DLD1 (cell line): ENCODE data around the gene CAST.

ENCODE experiments used
- in situ Hi-C: cut with HindIII; loops from 2 replicates; pipeline ENCODE4 v1.10.0; 2017; ENCODE audit warnings: low sequenced_read_pairs

The CAST gene, protein sequence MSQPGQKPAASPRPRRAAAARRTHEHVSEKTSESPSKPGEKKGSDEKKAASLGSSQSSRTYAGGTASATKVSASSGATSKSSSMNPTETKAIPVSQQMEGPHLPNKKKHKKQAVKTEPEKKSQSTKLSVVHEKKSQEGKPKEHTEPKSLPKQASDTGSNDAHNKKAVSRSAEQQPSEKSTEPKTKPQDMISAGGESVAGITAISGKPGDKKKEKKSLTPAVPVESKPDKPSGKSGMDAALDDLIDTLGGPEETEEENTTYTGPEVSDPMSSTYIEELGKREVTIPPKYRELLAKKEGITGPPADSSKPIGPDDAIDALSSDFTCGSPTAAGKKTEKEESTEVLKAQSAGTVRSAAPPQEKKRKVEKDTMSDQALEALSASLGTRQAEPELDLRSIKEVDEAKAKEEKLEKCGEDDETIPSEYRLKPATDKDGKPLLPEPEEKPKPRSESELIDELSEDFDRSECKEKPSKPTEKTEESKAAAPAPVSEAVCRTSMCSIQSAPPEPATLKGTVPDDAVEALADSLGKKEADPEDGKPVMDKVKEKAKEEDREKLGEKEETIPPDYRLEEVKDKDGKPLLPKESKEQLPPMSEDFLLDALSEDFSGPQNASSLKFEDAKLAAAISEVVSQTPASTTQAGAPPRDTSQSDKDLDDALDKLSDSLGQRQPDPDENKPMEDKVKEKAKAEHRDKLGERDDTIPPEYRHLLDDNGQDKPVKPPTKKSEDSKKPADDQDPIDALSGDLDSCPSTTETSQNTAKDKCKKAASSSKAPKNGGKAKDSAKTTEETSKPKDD

DNA sequence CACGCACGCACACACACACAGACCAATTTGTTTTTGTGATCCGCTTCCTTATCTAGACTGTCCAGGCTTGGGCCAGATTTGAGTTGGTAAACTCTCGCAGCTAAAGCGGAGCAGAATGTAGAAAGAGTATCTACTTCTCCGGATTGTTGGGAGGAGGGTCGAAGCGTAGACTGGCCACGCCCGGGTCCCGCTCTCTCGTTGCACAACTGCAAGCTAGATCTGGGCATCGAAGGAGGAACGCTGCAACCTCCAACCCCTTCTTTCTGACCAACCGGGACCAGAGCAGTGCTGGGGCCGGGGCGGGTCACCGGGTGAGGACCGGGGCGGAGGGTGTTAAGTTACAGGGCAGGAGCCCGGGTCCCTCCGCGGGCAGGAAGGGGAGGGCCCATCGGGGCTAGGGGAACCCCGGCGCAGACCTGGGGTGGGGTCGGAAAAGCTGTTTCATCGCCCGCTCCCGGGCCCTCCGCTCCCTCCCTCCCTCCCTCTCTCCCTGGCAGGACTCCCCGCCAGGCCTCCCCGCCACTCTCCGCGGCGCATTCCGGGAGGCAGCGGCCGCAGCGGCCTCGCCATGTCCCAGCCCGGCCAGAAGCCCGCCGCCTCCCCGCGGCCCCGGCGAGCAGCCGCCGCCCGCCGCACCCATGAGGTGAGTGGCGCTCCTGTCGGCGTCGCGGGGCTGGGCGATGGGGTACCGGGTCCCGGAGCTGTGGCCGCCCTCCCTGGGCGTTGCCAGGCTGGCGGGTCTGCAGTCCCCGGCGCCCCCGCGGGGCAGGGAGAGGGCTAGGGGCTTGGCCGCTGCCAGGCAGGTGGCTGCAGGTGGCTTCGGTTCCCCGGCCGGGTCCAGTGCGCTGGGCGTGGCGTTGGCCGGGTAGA lies at the start of gene CAST:
Gene CAST (plus strand): TSS at position 522 of the 870 bp plus-strand sequence. CDS start 47 bp downstream, at position 569.
- in situ Hi-C loops = no loop called here

DNA sequence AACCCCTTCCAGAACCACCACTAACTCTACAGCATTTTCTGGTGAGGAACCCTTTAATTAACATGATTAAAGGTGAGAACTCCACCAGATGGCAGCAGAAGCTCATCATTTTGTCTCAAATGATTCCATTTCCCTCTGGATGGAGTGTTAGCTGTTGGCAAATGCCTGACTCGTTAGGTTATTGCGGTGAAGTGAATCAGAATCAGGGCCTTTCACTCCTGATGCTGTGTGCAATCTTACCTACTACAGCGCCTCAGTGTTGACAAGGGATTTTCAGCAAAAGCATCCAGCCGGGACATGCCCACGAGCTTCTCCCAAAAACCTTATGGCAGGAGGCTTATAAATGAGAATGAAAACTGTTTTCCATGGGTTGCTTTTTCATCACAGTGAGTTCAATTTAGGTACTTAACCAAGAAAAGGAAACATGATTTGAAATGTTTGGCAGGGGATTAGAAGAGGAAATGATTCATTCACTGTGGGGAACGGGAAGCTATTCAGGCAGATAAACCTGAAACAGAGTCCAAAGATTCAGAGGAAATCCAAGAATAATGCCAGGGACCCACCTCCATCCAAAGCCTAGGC lies 48.0 kb upstream of the CAST start:
- in situ Hi-C loops = loop anchor here (10.0 to 25.0 kb wide), 3 partner anchors 61 to 548 kb away; no protein-coding TSS in a partner anchor

DNA sequence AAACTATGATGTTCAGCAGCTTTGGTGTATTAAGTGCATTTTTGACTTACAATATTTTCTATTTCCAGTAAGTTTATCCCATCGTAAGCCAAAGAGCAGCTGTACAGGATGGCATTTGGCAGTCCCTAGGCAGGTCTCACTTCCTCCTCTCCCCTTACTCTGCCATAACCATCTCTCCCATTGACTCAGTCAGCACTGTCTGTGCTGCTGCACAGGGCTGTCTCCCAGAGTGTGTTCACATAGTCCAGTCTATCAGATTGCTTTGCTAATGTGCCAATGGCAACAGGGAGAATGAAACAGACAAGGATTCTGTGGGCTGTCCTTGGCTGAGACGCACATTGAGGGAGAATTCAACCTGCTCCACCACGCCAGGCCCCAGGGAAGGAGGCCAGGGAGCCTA lies 47.0 kb upstream of the CAST start:
- in situ Hi-C loops = loop anchor here (10.0 to 25.0 kb wide), 3 partner anchors 60 to 547 kb away; no protein-coding TSS in a partner anchor

DNA sequence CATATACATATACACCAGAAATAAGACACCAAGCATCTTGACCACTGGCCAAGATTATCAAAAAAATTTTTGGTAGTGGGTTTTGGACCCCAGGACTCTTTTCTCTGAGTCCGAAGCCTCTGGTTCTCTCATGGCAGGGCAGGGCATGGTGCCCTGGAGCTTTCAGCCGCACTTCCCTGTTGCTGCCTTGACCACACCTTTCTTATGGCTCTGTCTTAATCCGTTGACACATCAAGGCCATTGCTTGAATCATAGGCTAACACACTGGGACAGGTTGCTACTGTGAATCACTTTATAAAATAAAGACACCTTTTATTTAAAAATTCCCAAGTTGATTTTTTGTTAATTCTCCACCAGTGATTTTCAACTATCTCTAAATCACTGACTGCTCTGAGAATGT lies 45.4 kb upstream of the CAST start:
- in situ Hi-C loops = loop anchor here (10.0 to 25.0 kb wide), 3 partner anchors 58 to 546 kb away; no protein-coding TSS in a partner anchor

DNA sequence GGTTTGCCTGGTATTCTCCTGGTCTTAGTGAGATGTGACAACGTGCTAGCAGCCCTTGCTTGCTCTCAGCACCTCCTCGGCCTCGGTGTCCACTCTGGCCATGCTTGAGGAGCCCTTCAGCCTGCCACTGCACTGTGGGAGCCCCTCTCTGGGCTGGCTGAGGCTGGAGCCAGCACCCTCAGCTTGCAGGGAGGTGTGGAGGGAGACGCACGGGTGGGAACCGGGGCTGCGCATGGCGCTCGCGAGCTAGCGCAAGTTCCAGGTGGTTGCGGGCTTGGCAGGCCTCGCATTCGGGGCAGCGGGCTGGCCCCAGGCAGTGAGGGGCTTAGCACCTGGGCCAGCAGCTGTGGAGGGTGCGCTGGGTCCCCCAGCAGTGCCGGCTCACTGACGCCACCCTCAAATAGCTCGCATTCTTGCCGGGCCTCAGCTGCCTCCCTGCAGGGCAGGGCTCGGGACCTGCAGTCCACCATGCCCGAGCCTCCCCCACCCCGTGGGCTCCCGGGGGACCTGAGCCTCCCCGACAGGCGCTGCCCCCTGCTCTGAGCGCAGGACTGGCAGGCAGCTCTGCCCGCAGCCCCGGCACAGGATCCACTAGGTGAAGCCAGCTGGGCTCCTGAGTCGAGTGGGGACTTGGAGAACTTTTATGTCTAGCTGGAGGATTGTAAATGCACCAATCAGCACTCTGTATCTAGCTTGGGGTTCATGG lies 43.7 kb upstream of the CAST start:
- in situ Hi-C loops = loop anchor here (10.0 to 25.0 kb wide), 3 partner anchors 56 to 544 kb away; no protein-coding TSS in a partner anchor

DNA sequence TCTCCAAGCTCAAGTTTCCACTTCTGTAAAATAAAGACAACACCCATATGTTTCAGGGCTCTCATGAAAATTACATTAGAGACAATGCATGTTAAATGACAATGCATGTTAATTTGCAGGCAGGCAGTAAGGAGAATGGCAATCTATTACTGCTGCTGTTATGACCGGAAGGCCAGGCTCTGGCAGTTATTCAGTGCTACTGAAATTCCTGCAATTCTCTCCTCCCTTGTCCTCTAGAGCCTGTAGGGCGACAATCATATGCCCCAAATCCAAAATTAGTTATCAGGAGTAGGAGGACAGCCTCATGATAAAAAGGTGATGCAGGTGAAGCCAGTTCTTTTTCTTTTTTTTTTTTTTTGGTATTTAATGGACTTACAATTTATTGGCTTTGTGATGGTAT lies 42.2 kb upstream of the CAST start:
- in situ Hi-C loops = loop anchor here (10.0 to 25.0 kb wide), 3 partner anchors 55 to 542 kb away; no protein-coding TSS in a partner anchor

DNA sequence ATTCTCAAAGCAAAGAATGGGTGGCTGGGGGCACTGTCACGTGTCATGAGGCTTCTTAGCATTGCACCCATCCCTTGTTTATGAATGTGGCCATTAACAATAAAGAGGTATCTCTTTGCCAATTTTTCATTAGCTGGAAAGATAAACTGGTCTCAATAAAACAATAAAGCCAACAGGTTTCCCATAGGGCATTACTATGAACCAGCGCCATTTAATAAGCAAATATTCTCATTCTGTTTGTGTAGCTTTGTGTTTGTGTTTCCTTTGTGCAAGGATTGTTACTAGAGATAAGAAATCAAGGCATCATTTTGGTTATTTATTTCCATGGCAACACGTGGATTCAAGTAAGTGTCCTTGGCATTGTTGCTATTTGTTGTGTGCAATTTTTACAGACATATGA lies 37.6 kb upstream of the CAST start:
- in situ Hi-C loops = loop anchor here (25.0 kb wide), 2 partner anchors 138 to 538 kb away; no protein-coding TSS in a partner anchor

DNA sequence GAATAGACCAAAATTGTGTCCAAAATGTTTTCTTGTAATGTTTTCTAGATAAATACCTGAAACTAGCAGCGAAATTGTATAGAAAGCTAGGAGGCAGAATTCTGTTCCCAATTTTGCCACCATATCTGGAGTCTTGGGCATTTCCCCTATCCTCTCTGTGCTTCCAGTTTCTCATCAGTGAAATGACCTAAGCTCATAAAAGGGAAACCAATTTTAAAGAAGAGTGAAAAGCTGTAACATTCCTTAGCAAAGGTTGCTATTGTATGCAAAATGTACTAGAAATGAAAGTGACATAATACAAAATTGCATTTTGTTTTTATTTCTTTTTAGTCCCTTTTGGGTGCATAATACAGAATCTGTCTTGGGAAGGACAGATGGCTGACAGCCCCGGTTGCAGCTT lies 36.8 kb upstream of the CAST start:
- in situ Hi-C loops = no loop called here

DNA sequence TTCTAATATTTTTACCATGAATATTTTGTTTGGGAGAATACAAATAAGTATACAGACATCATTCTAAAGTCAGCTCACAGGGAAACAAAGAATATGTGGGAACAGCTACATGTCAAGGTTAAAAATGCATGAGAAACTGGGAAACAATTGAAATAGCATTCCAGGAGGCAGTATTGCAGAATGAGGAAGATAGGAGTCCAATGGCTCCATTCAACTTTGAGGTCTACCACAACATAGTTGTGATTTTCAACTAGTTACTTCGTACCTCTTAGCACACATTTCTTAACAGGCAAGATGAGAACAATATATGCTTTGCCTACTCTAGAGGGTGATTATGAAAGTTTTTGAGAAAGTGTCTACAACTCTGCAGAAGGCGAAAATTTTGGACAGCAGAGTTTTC lies 35.2 kb upstream of the CAST start:
- in situ Hi-C loops = no loop called here

DNA sequence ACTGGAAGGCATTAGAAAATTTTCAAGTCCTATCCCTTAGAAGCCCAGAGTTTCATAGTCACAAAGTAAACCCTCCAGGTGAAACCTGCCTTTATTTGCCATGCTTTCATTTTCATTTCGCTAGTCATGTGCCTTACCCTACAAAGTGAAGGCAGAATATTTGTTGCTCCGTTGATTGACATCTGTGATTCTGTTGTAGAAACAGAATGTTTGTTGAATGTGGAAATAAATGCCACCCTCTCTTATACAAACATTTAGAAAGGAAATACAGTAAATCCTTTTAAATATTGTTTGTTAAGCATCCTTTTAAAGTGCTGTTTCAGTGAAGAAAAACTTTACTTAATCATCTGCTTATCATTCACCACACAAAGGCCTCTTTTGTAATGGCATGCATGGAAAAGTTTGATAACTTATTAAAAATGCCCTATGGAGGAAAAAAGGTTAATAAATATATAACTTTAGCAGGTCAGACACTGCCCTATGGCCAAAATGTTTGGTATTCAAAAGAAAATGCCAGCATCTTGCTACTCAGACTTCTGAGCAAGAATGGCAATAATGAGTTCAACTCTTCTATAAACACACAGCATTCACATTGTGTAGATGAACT lies 34.3 kb upstream of the CAST start:
- in situ Hi-C loops = no loop called here

DNA sequence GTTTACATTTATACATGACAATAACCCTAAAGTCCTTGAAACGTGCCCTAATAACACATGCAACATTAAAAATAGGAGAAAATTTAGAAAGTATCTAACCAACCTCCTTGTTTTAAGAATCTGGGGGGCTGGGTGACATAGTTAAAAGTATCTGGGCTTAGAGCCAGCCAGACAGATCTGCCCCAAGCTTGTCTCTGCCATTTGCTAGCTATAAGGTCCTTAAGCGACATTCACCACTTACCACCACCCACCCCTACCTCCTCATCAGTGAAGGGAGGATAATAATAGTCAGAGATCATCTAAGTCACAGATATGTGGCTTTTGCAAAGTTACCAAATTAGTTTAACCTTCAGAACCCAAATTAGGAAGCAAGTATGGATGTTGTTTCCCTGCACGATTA lies 33.8 kb upstream of the CAST start:
- in situ Hi-C loops = no loop called here

DNA sequence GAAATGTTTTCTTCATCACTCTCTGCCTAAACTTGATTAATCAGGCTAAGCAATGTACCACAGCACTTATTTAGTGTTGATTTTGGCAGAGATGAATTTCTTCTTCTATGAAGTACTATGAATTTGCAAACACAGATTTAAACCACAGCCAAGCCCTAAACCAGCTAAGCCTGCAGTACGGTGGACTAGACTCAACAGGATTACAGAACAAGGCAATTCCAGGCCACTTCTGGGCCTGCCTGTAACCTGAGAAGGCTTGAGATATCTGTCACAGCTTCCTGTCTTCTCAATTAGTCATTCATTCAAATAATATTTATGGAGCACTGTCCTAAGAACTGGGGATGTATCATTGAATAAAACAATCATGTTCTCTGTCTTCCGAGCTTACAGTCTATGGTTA lies 32.4 kb upstream of the CAST start:
- in situ Hi-C loops = no loop called here

DNA sequence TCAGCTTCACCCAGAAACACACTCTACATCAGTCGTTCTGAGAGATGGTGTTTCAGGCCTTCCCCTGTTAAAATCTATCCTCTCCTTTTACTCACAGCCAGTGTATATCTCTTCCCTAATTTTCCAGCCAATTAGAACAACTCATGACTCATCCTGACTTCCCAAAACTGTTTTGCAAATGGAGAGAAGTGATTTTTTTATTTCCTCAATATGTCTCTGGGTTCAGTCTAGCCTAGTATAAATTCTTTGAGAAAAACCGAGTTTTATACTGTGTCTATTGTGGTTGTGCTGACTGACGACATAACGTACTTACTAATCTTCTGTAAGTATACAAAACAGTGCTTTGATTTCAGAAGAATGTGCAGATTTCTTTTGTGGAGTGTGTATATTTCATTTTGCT lies 28.4 kb upstream of the CAST start:
- in situ Hi-C loops = no loop called here

DNA sequence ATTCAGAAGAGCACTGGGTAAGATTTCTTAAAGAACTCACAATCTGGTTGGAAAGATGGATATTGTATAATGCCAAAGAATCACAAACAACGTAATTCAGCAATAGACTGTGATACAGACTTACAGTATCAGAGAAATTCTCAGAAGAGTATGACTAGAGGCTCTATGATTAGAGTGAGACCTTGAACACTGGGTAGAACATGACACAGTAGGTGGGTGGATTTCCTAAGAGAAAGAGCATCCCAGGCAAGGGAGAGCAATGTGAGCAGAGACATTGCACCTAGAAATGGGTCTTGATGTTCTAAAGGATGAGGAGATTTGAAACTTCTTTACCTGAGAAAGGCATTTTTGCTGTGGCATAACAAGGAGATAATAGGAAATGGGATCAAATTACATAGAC lies 27.3 kb upstream of the CAST start:
- in situ Hi-C loops = no loop called here

DNA sequence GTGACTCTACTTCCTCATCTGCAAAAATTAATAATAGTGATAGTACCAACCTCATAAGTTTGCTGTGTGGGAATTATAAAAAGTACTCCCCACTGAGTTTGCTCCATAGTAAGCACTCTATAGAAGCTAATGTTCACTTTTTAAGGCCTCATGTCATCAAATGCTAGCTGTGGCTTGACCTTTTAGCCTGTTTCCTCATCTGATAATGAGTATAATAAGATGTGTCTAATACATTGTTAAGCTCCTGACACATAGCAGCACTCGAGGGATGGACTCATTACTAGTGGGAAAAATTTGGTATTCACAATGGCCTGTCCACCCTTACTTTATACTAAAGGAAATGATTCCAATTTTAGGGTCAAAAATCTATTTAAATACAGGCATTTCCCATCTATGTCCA lies 26.1 kb upstream of the CAST start:
- in situ Hi-C loops = no loop called here

DNA sequence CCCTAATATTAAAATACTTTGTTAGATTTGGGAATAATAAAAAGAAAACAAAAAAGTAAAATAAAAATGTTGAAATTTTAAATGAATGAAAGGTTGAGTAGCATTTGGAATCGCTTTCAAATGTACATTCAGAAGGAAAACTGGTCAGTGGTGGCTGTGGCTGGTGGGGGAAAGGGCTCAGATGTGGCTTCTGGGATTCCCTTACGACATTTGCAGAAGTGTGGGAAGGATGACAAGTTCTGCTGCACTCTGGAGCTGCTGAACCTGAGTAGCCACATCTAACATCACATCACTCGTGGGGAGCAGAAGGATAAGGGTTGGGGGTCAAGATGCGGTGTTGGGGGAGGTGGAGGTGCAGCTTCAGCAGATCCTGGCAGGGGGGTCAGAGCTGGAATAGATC lies 25.6 kb upstream of the CAST start:
- in situ Hi-C loops = no loop called here

DNA sequence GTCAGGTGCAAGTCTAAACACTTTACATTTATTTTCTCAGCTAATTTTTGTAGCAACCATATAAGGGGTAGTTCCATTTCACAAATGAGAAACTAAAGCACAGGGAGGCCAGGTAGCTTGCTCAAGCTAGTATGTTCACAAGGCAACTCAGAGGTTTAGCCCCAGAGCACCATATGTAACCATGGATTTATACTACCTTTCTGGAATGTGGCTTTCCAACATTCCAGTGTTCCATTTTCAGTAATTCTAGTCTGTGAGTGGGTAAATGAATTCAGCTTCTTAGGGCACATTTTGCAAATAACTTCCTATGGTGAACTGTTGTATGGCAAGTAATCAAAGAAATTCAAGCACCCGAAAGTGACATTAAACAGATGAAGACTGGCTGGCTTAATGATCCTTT lies 25.0 kb upstream of the CAST start:
- in situ Hi-C loops = no loop called here

DNA sequence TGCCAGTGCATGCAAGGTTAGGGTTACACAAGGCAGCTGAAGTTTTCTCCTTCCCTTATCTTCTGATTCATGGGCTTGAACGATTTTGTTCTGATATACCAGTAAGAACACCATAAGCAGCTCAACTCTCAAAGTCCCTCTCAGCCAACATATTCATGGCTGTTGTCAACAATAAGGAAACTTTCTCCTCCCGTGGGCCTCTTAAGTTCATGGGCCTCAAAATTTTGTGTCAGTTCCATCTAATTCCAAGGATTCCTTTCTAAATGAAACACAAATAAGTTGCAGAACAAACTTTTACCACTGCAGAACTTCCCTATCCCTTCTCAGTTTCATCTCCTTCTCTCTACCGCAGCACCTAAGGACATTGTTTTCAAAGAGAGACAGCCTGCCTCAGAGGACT lies 23.6 kb upstream of the CAST start:
- in situ Hi-C loops = no loop called here

DNA sequence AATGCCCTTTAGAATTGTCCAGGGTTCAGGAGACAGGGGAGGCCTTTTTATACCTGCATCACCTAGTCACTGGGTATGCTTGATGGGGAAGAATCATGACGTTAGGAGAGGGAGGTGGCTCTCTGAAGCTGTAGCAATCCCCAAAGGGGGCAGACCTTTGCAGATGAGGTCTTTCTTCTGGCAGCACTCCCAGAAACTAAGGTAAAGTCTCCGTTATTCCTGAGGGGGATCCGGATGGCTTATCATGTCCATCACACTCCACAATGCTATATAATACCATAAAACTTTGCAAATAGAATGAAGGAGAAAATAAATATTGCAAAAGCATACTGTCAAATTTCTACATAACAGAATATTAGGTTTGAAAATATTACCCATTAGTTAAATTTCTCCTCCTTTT lies 21.5 kb upstream of the CAST start:
- in situ Hi-C loops = no loop called here
